H1 (cell line): Measurements from ENCODE around the gene LRRC37B. TPM values are rescaled to one million over a fixed set of nuclear protein-coding genes. Genes with fewer than 3 reads are reported as not detected.

Experiments
- polyA plus RNA-seq, 7 experiments: library from polyadenylated mRNA; depleted of rRNA in 3 of 7; stranded (reverse) in 5 of 7; unstranded in 2 of 7; fragments of >200 nt in 5 of 7; fragments of 200-250 nt in 2 of 7; gene quantifications; 1 replicate in 5 of 7; 2 replicates in 1 of 7; 4 replicates in 1 of 7; pipeline versions ENCODE4 v1.2.1 to v1.2.3, GENCODE V29; 2011 to 2013; ENCODE audit warnings: missing spikeins in 2 of 7, mixed read lengths in 2 of 7
- small RNA-seq: library from polyadenylated mRNA; stranded (forward); fragments of <200 nt; extraction: miRNeasy Mini kit (QIAGEN cat#:217004); gene quantifications from one replicate; pipeline ENCODE3, GENCODE V24; 2013; ENCODE audit not compliant: insufficient read depth
- total RNA-seq: library from RNA; stranded (reverse); fragmentation: NEBNext Ultra II Directional; extraction: Animal tissue kit (Norgen Biotek cat#: 25700); gene quantifications from 2 replicates; pipeline ENCODE4 v1.2.1, GENCODE V29; 2021

The LRRC37B gene
- total and polyA plus RNA-seq, 2 of the 8 experiments (the other 6 are each of a cell fraction or from before 2014, with no cell fraction given) = 16.0 to 19.0 TPM

Small RNA genes lying within 50 kb of the gene (small RNA-seq; reads per million reads assigned to genes)
- gene AC090616.4 (not detected), gene RNA5SP437 (not detected)

Other genes with a start within 250 kb of the LRRC37B start
- 47.4 and 49.3 TPM in 2 replicates for gene COPRS, start 148.1 kb upstream of the LRRC37B start, total RNA-seq
- 32.4 and 40.9 TPM in 2 replicates for gene COPRS, start 148.1 kb upstream of the LRRC37B start, polyA plus RNA-seq (2011; rRNA removed)
- 96.2 and 108 TPM in 2 replicates for gene UTP6, start 105.7 kb upstream of the LRRC37B start, total RNA-seq
- 7.2 and 12.8 TPM in 2 replicates for gene UTP6, start 105.7 kb upstream of the LRRC37B start, polyA plus RNA-seq (2011; rRNA removed)
- gene SUZ12, start 70.4 kb upstream of the LRRC37B start, total RNA-seq = 32.1 and 34.6 TPM in 2 replicates
- gene SUZ12, start 70.4 kb upstream of the LRRC37B start, polyA plus RNA-seq (2011; rRNA removed) = 5.3 and 9.1 TPM in 2 replicates
- 30.6 and 34.2 TPM in 2 replicates for gene RHOT1, start 135.1 kb downstream of the LRRC37B start, total RNA-seq
- 18.4 and 38.2 TPM in 2 replicates for gene RHOT1, start 135.1 kb downstream of the LRRC37B start, polyA plus RNA-seq (2011; rRNA removed)